Mesenchymal stem cell (in vitro differentiated cells and primary cell): ENCODE measurements around the gene CHPF2.

Experiments used
- DNase-seq: peaks from one replicate; pipeline ENCODE4 v3.0.0-alpha.2; 2013
- H2AFZ ChIP-seq: one replicate; pipeline ENCODE4 v1.6.1; 2013; ENCODE audit warnings: low read depth, mild to moderate bottlenecking, control low read depth, inconsistent platforms, low read length, moderate library complexity
- H2AK5ac ChIP-seq: 2 replicates; pipeline ENCODE4 v1.6.1; 2013; ENCODE audit warnings: low read length, moderate library complexity, mild to moderate bottlenecking, inconsistent platforms; ENCODE audit not compliant: severe bottlenecking
- H2BK120ac ChIP-seq: one replicate; pipeline ENCODE4 v1.6.1; 2013; ENCODE audit warnings: low read depth, mild to moderate bottlenecking, inconsistent platforms, low read length, moderate library complexity
- H2BK12ac ChIP-seq, 2 experiments: one replicate each; pipeline ENCODE4 v1.6.1; 2013; ENCODE audit warnings: inconsistent platforms in 2 of 2, low read length in 2 of 2, mild to moderate bottlenecking in 2 of 2, moderate library complexity in 2 of 2, control low read depth in 1 of 2
- H2BK15ac ChIP-seq: one replicate; pipeline ENCODE4 v1.6.1; 2013; ENCODE audit warnings: mild to moderate bottlenecking, low read depth, inconsistent platforms; ENCODE audit not compliant: poor library complexity, severe bottlenecking
- H2BK5ac ChIP-seq: 2 replicates; pipeline ENCODE4 v1.6.1; 2013; ENCODE audit warnings: low read depth, mild to moderate bottlenecking, low read length, control low read depth, inconsistent platforms; ENCODE audit not compliant: poor library complexity, severe bottlenecking
- H3K14ac ChIP-seq, 2 experiments: one replicate each; pipeline ENCODE4 v1.6.1; 2013; ENCODE audit warnings: inconsistent platforms in 2 of 2, low read length in 2 of 2, control low read depth in 1 of 2, mild to moderate bottlenecking in 1 of 2, moderate library complexity in 1 of 2
- H3K18ac ChIP-seq, 2 experiments: one replicate each; pipeline ENCODE4 v1.6.1; 2013; ENCODE audit warnings: inconsistent platforms in 2 of 2, low read length in 2 of 2, control low read depth in 1 of 2, low read depth in 1 of 2, mild to moderate bottlenecking in 1 of 2
- H3K23ac ChIP-seq, 2 experiments: one replicate each; pipeline ENCODE4 v1.6.1; 2013; ENCODE audit warnings: inconsistent platforms in 2 of 2, low read length in 2 of 2, mild to moderate bottlenecking in 2 of 2, moderate library complexity in 2 of 2, control low read depth in 1 of 2
- H3K27ac ChIP-seq: 2 replicates; pipeline ENCODE4 v1.5.1; 2013; ENCODE audit warnings: mild to moderate bottlenecking, moderate library complexity, low read length, control low read depth, inconsistent platforms; ENCODE audit not compliant: poor library complexity, severe bottlenecking
- H3K27me3 ChIP-seq, 2 experiments: 2 replicates each; pipeline versions ENCODE4 v1.6.1 to v1.7.0; 2013; ENCODE audit warnings: low read length in 2 of 2, mild to moderate bottlenecking in 2 of 2, moderate library complexity in 2 of 2, control low read depth in 1 of 2, inconsistent platforms in 1 of 2; ENCODE audit not compliant: control insufficient read depth in 1 of 2, insufficient read depth in 1 of 2
- H3K36me3 ChIP-seq, 2 experiments: 2 replicates each; pipeline versions ENCODE4 v1.6.1 to v1.7.0; 2013; ENCODE audit warnings: low read length in 2 of 2, control low read depth in 1 of 2, inconsistent platforms in 1 of 2, low read depth in 1 of 2, mild to moderate bottlenecking in 1 of 2; ENCODE audit not compliant: insufficient read depth in 2 of 2, control insufficient read depth in 1 of 2
- H3K4ac ChIP-seq, 2 experiments: one replicate each; pipeline ENCODE4 v1.6.1; 2013; ENCODE audit warnings: inconsistent platforms in 2 of 2, low read length in 2 of 2, mild to moderate bottlenecking in 2 of 2, moderate library complexity in 2 of 2, control low read depth in 1 of 2, low read depth in 1 of 2
- H3K4me1 ChIP-seq: 2 replicates; pipeline ENCODE4 v1.6.1; 2013; ENCODE audit warnings: low read depth, low read length, control low read depth; ENCODE audit not compliant: control insufficient read depth, insufficient read depth
- H3K4me2 ChIP-seq: 2 replicates; pipeline ENCODE4 v1.6.1; 2013; ENCODE audit warnings: low read length, mild to moderate bottlenecking, inconsistent platforms; ENCODE audit not compliant: poor library complexity, severe bottlenecking
- H3K4me3 ChIP-seq, 2 experiments: 2 replicates each; pipeline versions ENCODE4 v1.5.1 to v1.7.0; 2013; ENCODE audit warnings: low read length in 2 of 2, mild to moderate bottlenecking in 2 of 2, control low read depth in 1 of 2, low read depth in 1 of 2; ENCODE audit not compliant: insufficient read depth in 1 of 2
- H3K79me1 ChIP-seq: replicated peaks from 2 replicates; pipeline ENCODE4 v1.6.1; 2013; ENCODE audit warnings: mild to moderate bottlenecking, control low read depth, low read length, inconsistent platforms; ENCODE audit not compliant: poor library complexity, severe bottlenecking
- H3K9ac ChIP-seq: 2 replicates; pipeline ENCODE4 v1.7.0; 2013; ENCODE audit warnings: mild to moderate bottlenecking, low read length, moderate library complexity
- H3K9me3 ChIP-seq: 2 replicates; pipeline ENCODE4 v1.7.0; 2013; ENCODE audit warnings: mild to moderate bottlenecking, low read length; ENCODE audit not compliant: control insufficient read depth
- H4K8ac ChIP-seq: one replicate; pipeline ENCODE4 v1.6.1; 2013; ENCODE audit warnings: inconsistent platforms, mild to moderate bottlenecking, low read length, moderate library complexity
- H4K91ac ChIP-seq: one replicate; pipeline ENCODE4 v1.6.1; 2013; ENCODE audit warnings: mild to moderate bottlenecking, low read length, inconsistent platforms
- WGBS: methylation state at CpG from one replicate; pipeline ENCODE4 v1.1.7; 2013; ENCODE audit warnings: mixed read lengths; 5-methylcytosine and 5-hydroxymethylcytosine counted together

CHPF2 gene

GRCh38 chr7:151243408-151244195 lies 11.3 kb downstream of the CHPF2 start:
- Histone ChIP-seq H3K18ac (no peak overlapping the region), H3K9ac (peak overlapping the region; percentile 8), H3K4ac (no peak overlapping the region), H3K36me3 (peaks cover 38 to 48% of the 10 kb centered on the region in 2 experiments), H3K4me3 (no peak overlapping the region), H2AK5ac (no peak overlapping the region), H3K79me1 (peaks cover 31% of the 10 kb centered on the region), H3K9me3 (no peaks in the 10 kb centered on the region), H3K23ac (no peak overlapping the region), H3K14ac (no peak overlapping the region), H2AFZ (no peak overlapping the region), H3K27ac (no peak overlapping the region), H2BK12ac (no peak overlapping the region), H2BK15ac (no peak overlapping the region), H3K4me2 (no peak overlapping the region), H4K91ac (no peak overlapping the region), H3K4me1 (peaks cover 34% of the 10 kb centered on the region), H2BK120ac (no peak overlapping the region), H2BK5ac (no peak overlapping the region), H3K27me3 (no peaks in the 10 kb centered on the region), H4K8ac (no peak overlapping the region)
- peak; percentile 10 for DNase-seq
- WGBS = 83% methylated on average over 16 of the region's 17 CpGs

GRCh38 chr7:151244196-151244840 lies 12.0 kb downstream of the CHPF2 start:
- H2BK15ac ChIP-seq = no peak overlapping the region
- peaks cover 36% of the 10 kb centered on the region for H3K4me1 ChIP-seq
- no peak overlapping the region for H2BK120ac ChIP-seq
- no peaks in the 10 kb centered on the region for H3K9me3 ChIP-seq
- no peak overlapping the region for H4K91ac ChIP-seq
- peaks cover 31 to 41% of the 10 kb centered on the region in 2 experiments for H3K36me3 ChIP-seq
- 55% methylated on average over 7 of the region's 10 CpGs for WGBS
- H3K79me1 ChIP-seq = peaks cover 31% of the 10 kb centered on the region
- H3K4me2 ChIP-seq = no peak overlapping the region
- no peak overlapping the region for H4K8ac ChIP-seq
- no peak overlapping the region for H2BK5ac ChIP-seq
- DNase-seq = peak; percentile 61
- peak overlapping the region; percentile 49 for H3K9ac ChIP-seq
- H2BK12ac ChIP-seq = no peak overlapping the region
- H3K27ac ChIP-seq = no peak overlapping the region
- H3K4ac ChIP-seq = no peak overlapping the region
- no peak overlapping the region for H3K23ac ChIP-seq
- H3K14ac ChIP-seq = no peak overlapping the region
- no peak overlapping the region for H2AFZ ChIP-seq
- no peaks in the 10 kb centered on the region for H3K27me3 ChIP-seq
- H3K4me3 ChIP-seq = no peak overlapping the region
- no peak overlapping the region for H3K18ac ChIP-seq
- H2AK5ac ChIP-seq = no peak overlapping the region

GRCh38 chr7:151244841-151245346 lies 12.6 kb downstream of the CHPF2 start:
- peak overlapping the region in 1 of 2 experiments; percentile 64 for H3K4ac ChIP-seq
- H2AFZ ChIP-seq = no peak overlapping the region
- DNase-seq = no peak
- no peak overlapping the region for H3K23ac ChIP-seq
- H4K8ac ChIP-seq = no peak overlapping the region
- H3K9ac ChIP-seq = peak overlapping the region; percentile 49
- H2BK120ac ChIP-seq = no peak overlapping the region
- H3K79me1 ChIP-seq = peaks cover 31% of the 10 kb centered on the region
- H3K9me3 ChIP-seq = no peaks in the 10 kb centered on the region
- H4K91ac ChIP-seq = peak overlapping the region; percentile 3
- peak overlapping the region; percentile 49 to 66 for H3K4me3 ChIP-seq
- H3K27ac ChIP-seq = no peak overlapping the region
- H3K36me3 ChIP-seq = peaks cover 25 to 36% of the 10 kb centered on the region in 2 experiments
- peak overlapping the region; percentile 28 to 41 for H3K18ac ChIP-seq
- no peak overlapping the region for H2BK12ac ChIP-seq
- peaks cover 42% of the 10 kb centered on the region for H3K4me1 ChIP-seq
- H2AK5ac ChIP-seq = peak overlapping the region; percentile 41
- no peak overlapping the region for H2BK15ac ChIP-seq
- no peaks in the 10 kb centered on the region for H3K27me3 ChIP-seq
- no peak overlapping the region for H2BK5ac ChIP-seq
- peak overlapping the region; percentile 79 for H3K4me2 ChIP-seq
- peak overlapping the region in 1 of 2 experiments; percentile 18 for H3K14ac ChIP-seq
- 5% methylated on average over 4 of the region's 15 CpGs for WGBS
